Endothelial cell of hepatic sinusoid (primary cell): ENCODE data around the gene GMPPA.

Source experiments
- in situ Hi-C: cut with HindIII; loops from 2 replicates; pipeline ENCODE4 v1.10.0; 2017; ENCODE audit warnings: low sequenced_read_pairs

GMPPA gene

GRCh38 chr2:219498280-219499057 lies at the start of gene GMPPA:
Gene GMPPA (plus strand): TSS chr2:219498891. CDS start chr2:219499976, 1,085 bp downstream.
- in situ Hi-C loops = no loop called here

GRCh38 chr2:219449609-219450008 lies 49.1 kb upstream of the GMPPA start:
- in situ Hi-C loops = no loop called here

GRCh38 chr2:219451661-219452360 lies 46.9 kb upstream of the GMPPA start:
- in situ Hi-C loops = no loop called here

GRCh38 chr2:219452361-219453317 lies 46.1 kb upstream of the GMPPA start:
- in situ Hi-C loops = no loop called here

DNA sequence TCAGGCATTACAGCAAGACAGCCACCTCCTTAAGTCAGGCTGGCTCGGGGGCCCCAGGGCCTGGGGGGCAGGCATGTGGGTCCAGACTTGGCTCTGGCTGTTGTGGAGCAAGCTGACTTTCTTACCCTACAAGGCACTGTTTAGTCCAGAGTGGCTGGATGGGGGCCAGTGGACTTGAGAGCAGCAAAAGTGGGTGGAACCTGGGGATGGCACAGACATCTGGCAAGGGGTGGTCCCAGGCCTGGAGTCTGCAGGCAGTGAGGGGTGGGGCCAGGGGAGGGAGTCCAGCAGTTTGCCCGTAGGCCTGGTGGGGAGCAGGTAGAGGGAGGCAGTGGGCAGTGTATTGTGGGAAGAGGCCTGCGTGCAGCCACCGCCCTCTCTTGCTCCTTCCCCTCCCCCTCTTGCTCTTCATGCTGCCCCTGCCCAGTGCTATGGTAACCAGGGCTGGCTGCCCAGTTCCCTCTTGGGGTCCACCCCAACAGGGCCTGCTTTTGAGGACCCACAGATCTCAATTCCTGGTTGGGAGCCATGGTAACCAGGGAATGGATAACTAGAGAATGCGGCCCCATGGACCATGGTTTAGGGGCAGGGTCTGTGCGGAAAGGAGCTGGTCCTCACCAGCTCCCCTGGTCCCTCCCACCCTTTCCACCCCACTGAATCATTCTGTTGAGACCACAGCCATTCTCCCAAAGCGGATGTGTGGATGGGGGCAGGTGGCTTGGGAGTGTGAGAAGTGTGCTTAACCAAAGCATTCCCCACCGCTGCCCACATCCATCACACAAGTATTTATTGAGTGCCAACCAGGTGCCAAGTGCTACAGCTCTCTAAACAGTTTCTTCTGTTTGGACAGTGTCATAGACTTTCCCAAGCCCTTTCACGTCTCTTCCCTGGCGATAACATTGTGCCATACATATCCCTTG lies 44.8 kb upstream of the GMPPA start:
- in situ Hi-C loops = no loop called here

DNA sequence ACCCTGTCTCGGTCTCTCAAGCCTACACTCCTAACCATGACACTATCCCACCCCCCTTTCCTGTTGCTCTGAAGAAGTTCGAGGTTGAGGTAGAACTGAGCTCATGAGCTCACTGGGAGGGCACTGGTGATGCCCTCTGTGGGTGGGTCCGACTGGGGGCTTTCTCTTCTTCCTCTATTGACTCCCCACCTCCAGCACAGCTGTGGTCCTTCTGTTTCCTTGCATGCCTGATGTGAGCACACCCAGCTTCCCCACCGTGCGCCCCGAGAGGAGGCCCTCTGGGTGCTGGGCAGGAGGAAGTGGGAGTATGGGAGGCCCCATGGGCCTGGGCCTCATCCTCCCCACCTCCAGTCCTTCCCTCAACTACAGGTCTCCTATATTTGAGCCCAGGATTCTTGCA lies 43.1 kb upstream of the GMPPA start:
- in situ Hi-C loops = no loop called here

DNA sequence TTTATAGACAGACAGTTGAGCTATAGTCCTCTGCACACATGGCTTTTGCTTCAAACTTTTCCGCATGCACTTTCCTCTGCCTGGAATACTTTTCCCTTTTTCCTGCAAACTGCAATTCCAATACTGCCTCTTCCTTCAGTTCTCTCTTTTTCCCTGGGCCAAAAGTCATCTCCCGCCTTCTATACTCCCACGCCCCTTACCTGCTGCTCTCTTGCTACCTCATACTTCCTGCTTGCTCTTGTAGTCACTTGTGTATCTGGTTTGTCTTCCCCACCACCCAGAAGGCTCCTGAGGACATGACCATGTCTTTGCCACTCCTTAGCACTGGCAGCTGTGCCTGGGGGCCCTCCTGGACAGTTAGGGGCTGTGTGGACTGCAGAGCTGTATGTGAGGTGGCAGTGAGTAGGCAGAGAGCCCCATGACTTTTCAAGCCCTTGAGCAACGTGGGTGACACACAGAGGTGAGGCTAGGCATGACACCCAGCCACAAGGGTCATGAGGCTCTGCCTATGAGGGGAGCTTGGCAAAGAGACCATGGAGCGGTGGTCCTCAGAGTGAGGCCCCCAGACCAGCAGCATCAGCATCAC lies 40.8 kb upstream of the GMPPA start:
- in situ Hi-C loops = no loop called here

DNA sequence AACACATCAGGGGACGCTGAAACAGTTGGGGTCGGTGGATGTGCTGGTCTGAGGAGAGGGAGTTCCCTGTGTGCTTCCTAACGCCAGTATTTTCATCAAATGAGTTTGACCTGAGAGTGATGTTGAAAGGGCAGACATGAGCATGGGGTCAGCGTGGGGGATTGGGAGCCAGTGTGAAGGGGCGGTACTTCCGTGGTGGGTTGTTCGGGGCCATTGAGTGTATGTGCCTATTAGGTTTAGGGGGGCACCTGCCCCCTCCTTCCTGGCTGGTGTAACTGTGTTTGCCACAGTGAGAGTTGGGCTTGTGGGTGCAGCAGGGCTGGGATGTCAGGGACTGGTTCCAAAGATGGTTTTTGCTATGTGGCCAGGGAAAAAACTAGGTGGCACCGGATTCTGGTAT lies 39.7 kb upstream of the GMPPA start:
- in situ Hi-C loops = no loop called here

GRCh38 chr2:219459460-219460311 lies 39.0 kb upstream of the GMPPA start:
- in situ Hi-C loops = no loop called here

DNA sequence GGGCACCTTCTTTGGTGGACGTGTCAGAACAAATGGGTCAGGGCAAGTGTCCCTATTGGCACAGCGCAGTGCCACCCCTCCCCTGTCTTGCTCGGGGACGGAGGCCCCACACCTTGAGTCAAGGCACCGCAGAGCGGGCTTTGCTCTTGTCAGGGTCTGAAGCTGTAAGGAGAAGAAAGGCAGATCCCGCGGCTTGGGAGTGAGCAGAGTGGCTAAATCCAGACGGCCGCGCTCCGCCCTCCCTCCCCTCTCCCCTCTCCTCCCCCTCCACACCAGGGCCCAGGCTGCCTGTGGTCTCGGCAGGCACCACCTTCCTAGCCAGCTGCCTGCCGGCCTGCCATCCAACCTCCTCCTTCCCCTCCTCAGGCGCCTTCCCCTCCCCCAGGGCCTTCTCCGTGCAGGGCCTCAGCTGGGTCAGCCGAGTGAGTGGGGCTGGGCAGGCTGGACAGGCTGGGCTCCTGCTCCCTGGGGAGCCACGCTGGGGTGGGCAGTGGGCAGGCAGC lies 38.2 kb upstream of the GMPPA start:
- in situ Hi-C loops = no loop called here

GRCh38 chr2:219461047-219461514 lies 37.6 kb upstream of the GMPPA start:
- in situ Hi-C loops = no loop called here

GRCh38 chr2:219461669-219462068 lies 37.0 kb upstream of the GMPPA start:
- in situ Hi-C loops = no loop called here

GRCh38 chr2:219462349-219462748 lies 36.3 kb upstream of the GMPPA start:
- in situ Hi-C loops = no loop called here

DNA sequence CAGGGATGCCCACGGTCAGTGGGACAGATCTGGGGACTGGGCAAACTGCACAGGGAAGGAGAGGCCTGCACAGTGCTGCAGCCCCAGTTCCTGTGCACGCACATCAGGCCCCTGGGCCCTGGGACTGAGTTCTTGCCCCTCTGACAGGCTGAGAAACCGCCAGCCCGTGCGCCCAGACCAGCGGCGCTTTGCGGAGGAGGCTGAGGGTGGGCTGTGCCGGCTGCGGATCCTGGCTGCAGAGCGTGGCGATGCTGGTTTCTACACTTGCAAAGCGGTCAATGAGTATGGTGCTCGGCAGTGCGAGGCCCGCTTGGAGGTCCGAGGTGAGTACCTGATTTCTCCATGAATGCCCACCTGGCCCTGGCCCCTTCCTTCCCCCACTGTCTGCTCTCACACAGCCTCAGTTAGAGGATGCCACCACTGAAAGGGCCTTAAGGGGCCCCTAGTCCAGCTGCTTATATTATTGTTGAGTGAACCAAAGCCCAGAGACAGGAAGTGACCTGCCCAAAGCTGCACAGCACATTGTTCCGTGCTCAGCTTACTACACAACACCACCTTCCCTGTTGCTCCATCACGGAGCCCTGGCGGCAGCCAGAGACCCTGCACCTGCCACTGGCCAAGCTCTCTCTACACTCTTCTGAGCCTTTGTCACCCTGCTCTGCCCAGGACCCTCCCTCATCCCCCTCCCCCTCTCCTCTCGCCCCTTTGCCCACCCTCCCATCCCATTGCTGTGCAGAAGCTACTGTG lies 34.2 kb upstream of the GMPPA start:
- in situ Hi-C loops = no loop called here

GRCh38 chr2:219465659-219466561 lies 32.8 kb upstream of the GMPPA start:
- in situ Hi-C loops = no loop called here

- in situ Hi-C loops = no loop called here
These were observed 31.6 kb upstream of the GMPPA start for GRCh38 chr2:219466816-219467735.
